Adipose tissue (tissue), 3 donors: ENCODE data around the gene KCMF1. TPM values are rescaled to one million over a fixed set of nuclear protein-coding genes. Genes with fewer than 3 reads are reported as not detected.
A peak's percentile ranks its signal among the peaks of the same experiment; 100 is the strongest.
"Not testable (repeated sequence)": the region's sequence is repeated elsewhere in the genome, so short reads cannot be mapped to it uniquely, and the experiment has no call there.

Experiments
- H3K27ac ChIP-seq: one replicate; pipeline ENCODE4 v1.5.1; 2013; ENCODE audit warnings: low read depth, low read length
- WGBS, 3 donors: extraction: QIAGEN DNeasy Blood & Tissue Kit; methylation state at CpG; one replicate each; pipeline ENCODE4 v1.1.7; 2013; 5-methylcytosine and 5-hydroxymethylcytosine counted together
- polyA plus RNA-seq, 3 donors: library from polyadenylated mRNA; stranded (reverse); fragments of 200-250 nt; gene quantifications; one replicate each; pipeline ENCODE4 v1.2.3, GENCODE V29; 2013
- donor health status: healthy with polysubstance abuse.
- donor health status: Bipolar disorder and iron deficiency.
- donor health status: healthy.

Gene KCMF1
- 10 to 100 TPM; 27.6 to 69.2 (median 47.8) TPM for polyA plus RNA-seq

GRCh38 chr2:84970868-84971509 is at the start of gene KCMF1:
Gene KCMF1, plus strand, starts transcription at chr2:84971161. Its CDS starts 291 bp downstream, at chr2:84971452.
- 0 to 1% (median 1%) methylated on average over 35 to 91 of the region's 102 CpGs for WGBS, 3 donors

GRCh38 chr2:84923009-84923408 is 48.0 kb upstream of the KCMF1 start:
- H3K27ac ChIP-seq: no peak overlapping the region

More at GRCh38 chr2:84970868-84971509, at the start of gene KCMF1:
- peak within 1 kb of the TSS; percentile 100 for H3K27ac ChIP-seq

- WGBS, 3 donors: 39 to 66% (median 40%) methylated on average over 9 of the region's 9 CpGs
- no peak overlapping the region for H3K27ac ChIP-seq
Measured at GRCh38 chr2:84924173-84925106, 46.5 kb upstream of the KCMF1 start.

- 95 to 97% (median 96%) methylated on average over 2 of the region's 2 CpGs for WGBS, 3 donors
- H3K27ac ChIP-seq: no peak overlapping the region
Measured at GRCh38 chr2:84925336-84925723, 45.6 kb upstream of the KCMF1 start.

GRCh38 chr2:84925724-84926376 is 45.1 kb upstream of the KCMF1 start:
- WGBS, 3 donors: 3 to 6% (median 5%) methylated on average over 34 of the region's 34 CpGs
- H3K27ac ChIP-seq: no peak overlapping the region

- 44 to 48% (median 45%) methylated on average over 3 of the region's 3 CpGs for WGBS, 3 donors
- no peak overlapping the region for H3K27ac ChIP-seq
Measured at GRCh38 chr2:84927275-84927627, 43.7 kb upstream of the KCMF1 start.

- 38 to 65% (median 59%) methylated on average over 1 of the region's 1 CpG for WGBS, 3 donors
- no peak overlapping the region for H3K27ac ChIP-seq
Measured at GRCh38 chr2:84931384-84931821, 39.6 kb upstream of the KCMF1 start.

- H3K27ac ChIP-seq: no peak overlapping the region
Measured at GRCh38 chr2:84938194-84938879, 32.6 kb upstream of the KCMF1 start.

GRCh38 chr2:84939426-84940087 is 31.4 kb upstream of the KCMF1 start:
- H3K27ac ChIP-seq: no peak overlapping the region
- 31 to 56% (median 50%) methylated on average over 9 of the region's 9 CpGs for WGBS, 3 donors

More at GRCh38 chr2:84938194-84938879, 32.6 kb upstream of the KCMF1 start:
- WGBS, 3 donors: 73 to 89% (median 73%) methylated on average over 5 of the region's 5 CpGs

GRCh38 chr2:84940088-84940470 is 30.9 kb upstream of the KCMF1 start:
- WGBS, 3 donors: 69 to 74% (median 71%) methylated on average over 3 of the region's 3 CpGs
- no peak overlapping the region for H3K27ac ChIP-seq

GRCh38 chr2:84940831-84941412 is 30.0 kb upstream of the KCMF1 start:
- WGBS, 3 donors: 70 to 87% (median 72%) methylated on average over 3 of the region's 3 CpGs
- H3K27ac ChIP-seq: no peak overlapping the region

- WGBS, 3 donors: 98 to 100% (median 100%) methylated on average over 2 of the region's 2 CpGs
Measured at GRCh38 chr2:84942166-84942565, 28.8 kb upstream of the KCMF1 start.

GRCh38 chr2:84942964-84943421 is 28.0 kb upstream of the KCMF1 start:
- 80 to 89% (median 85%) methylated on average over 4 of the region's 4 CpGs for WGBS, 3 donors
- H3K27ac ChIP-seq: no peak overlapping the region

More at GRCh38 chr2:84942166-84942565, 28.8 kb upstream of the KCMF1 start:
- H3K27ac ChIP-seq: no peak overlapping the region

GRCh38 chr2:84944295-84944909 is 26.6 kb upstream of the KCMF1 start:
- H3K27ac ChIP-seq: no peak overlapping the region
- 84 to 90% (median 88%) methylated on average over 7 of the region's 7 CpGs for WGBS, 3 donors

GRCh38 chr2:84945838-84946203 is 25.1 kb upstream of the KCMF1 start:
- 92 to 94% (median 93%) methylated on average over 2 of the region's 3 CpGs for WGBS, 3 donors
- H3K27ac ChIP-seq: not testable (repeated sequence)

- no peak overlapping the region for H3K27ac ChIP-seq
- WGBS, 3 donors: 56 to 77% (median 61%) methylated on average over 12 of the region's 12 CpGs
Measured at GRCh38 chr2:84946204-84947009, 24.6 kb upstream of the KCMF1 start.
